ENCODE results near the gene NOC2L. TPM values are rescaled to one million over a fixed set of nuclear protein-coding genes. Genes with fewer than 3 reads are reported as not detected.

The NOC2L gene
- total RNA-seq, 1 experiment from 2014 or later, result 93.4 TPM

- CTCF ChIA-PET, result no interaction called here
- Mint-ChIP-seq H3K27ac (ENCODE audit: unreplicated experiment) (no peak overlapping the region), H3K36me3 (ENCODE audit: insufficient read depth, unreplicated experiment) (no peaks in the 10 kb centered on the region), H3K27me3 (ENCODE audit: insufficient read depth, unreplicated experiment) (peaks cover 13% of the 10 kb centered on the region), H3K9me3 (ENCODE audit: unreplicated experiment) (no peaks in the 10 kb centered on the region), H3K4me1 (ENCODE audit: low read depth, unreplicated experiment) (no peaks in the 10 kb centered on the region), H3K4me3 (ENCODE audit: unreplicated experiment) (no peak overlapping the region)
- intact Hi-C loops (cut with micrococcal nuclease; ENCODE audit: unreplicated experiment), result no loop called here
- Histone ChIP-seq H3K9me3 (no peaks in the 10 kb centered on the region), H3K4me3 (ENCODE audit: low read depth, low read length) (no peak overlapping the region), H3K36me3 (ENCODE audit: control insufficient read depth, insufficient read depth, low read length) (no peaks in the 10 kb centered on the region), H3K27me3 (replicated peaks; ENCODE audit: control insufficient read depth, insufficient read depth, low read length) (peaks cover 6% of the 10 kb centered on the region; the same call in 1 of the 2 replicates), H3K4me1 (no peaks in the 10 kb centered on the region)
- POLR2A ChIA-PET, result no interaction called here
- no peak for DNase-seq
- BruUV-seq (replicated peaks), result no TSS peak
- TF ChIP-seq CTCF (IDR thresholded peaks at IDR 0.05; ENCODE audit: insufficient read depth in 1 of 2, low read depth in 1 of 2, low read length in 1 of 2, severe bottlenecking in 1 of 2, unreplicated experiment in 1 of 2), result no peak
Observed at GRCh38 chr1:927748-928147, 31.3 kb downstream of the NOC2L start.

GRCh38 chr1:927234-927633 is 31.8 kb downstream of the NOC2L start:
- POLR2A ChIA-PET, result no interaction called here
- CTCF ChIA-PET, result no interaction called here
- no peaks in the 10 kb centered on the region for H3K9me3 ChIP-seq
- no peak overlapping the region for H3K4me3 Mint-ChIP-seq (ENCODE audit: unreplicated experiment)
- no peaks in the 10 kb centered on the region for H3K4me1 Mint-ChIP-seq (ENCODE audit: low read depth, unreplicated experiment)
- H3K27me3 Mint-ChIP-seq (ENCODE audit: insufficient read depth, unreplicated experiment), result peaks cover 13% of the 10 kb centered on the region
- no peak overlapping the region for H3K27ac Mint-ChIP-seq (ENCODE audit: unreplicated experiment)
- H3K4me1 ChIP-seq, result no peaks in the 10 kb centered on the region
- no peak overlapping the region for H3K4me3 ChIP-seq (ENCODE audit: low read depth, low read length)
- no TSS peak for BruUV-seq (replicated peaks)
- intact Hi-C loops (cut with micrococcal nuclease; ENCODE audit: unreplicated experiment), result no loop called here
- TF ChIP-seq CTCF (IDR thresholded peaks at IDR 0.05; ENCODE audit: insufficient read depth in 1 of 2, low read depth in 1 of 2, low read length in 1 of 2, severe bottlenecking in 1 of 2, unreplicated experiment in 1 of 2), result no peak
- DNase-seq, result no peak
- H3K9me3 Mint-ChIP-seq (ENCODE audit: unreplicated experiment), result no peaks in the 10 kb centered on the region
- H3K36me3 Mint-ChIP-seq (ENCODE audit: insufficient read depth, unreplicated experiment), result no peaks in the 10 kb centered on the region
- H3K36me3 ChIP-seq (ENCODE audit: control insufficient read depth, insufficient read depth, low read length), result no peaks in the 10 kb centered on the region
- peaks cover 6% of the 10 kb centered on the region; the same call in 1 of the 2 replicates for H3K27me3 ChIP-seq (replicated peaks; ENCODE audit: control insufficient read depth, insufficient read depth, low read length)

- intact Hi-C loops (cut with micrococcal nuclease; ENCODE audit: unreplicated experiment), result no loop called here
- H3K4me3 Mint-ChIP-seq (ENCODE audit: unreplicated experiment), result peak overlapping the region; percentile 24
- DNase-seq, result peak in 1 of 2 experiments; percentile 44
- Histone ChIP-seq H3K4me3 (ENCODE audit: low read depth, low read length) (peak overlapping the region; percentile 23), H3K9me3 (no peaks in the 10 kb centered on the region), H3K36me3 (ENCODE audit: control insufficient read depth, insufficient read depth, low read length) (no peaks in the 10 kb centered on the region), H3K27me3 (replicated peaks; ENCODE audit: control insufficient read depth, insufficient read depth, low read length) (peaks cover 6% of the 10 kb centered on the region; the same call in 1 of the 2 replicates), H3K4me1 (peaks cover 7% of the 10 kb centered on the region)
- no peak for TF ChIP-seq CTCF (IDR thresholded peaks at IDR 0.05; ENCODE audit: insufficient read depth in 1 of 2, low read depth in 1 of 2, low read length in 1 of 2, severe bottlenecking in 1 of 2, unreplicated experiment in 1 of 2)
- ChIA-PET CTCF (no interaction called here), POLR2A (no interaction called here)
- peaks cover 18% of the 10 kb centered on the region for H3K27me3 Mint-ChIP-seq (ENCODE audit: insufficient read depth, unreplicated experiment)
- no peaks in the 10 kb centered on the region for H3K4me1 Mint-ChIP-seq (ENCODE audit: low read depth, unreplicated experiment)
- no peaks in the 10 kb centered on the region for H3K36me3 Mint-ChIP-seq (ENCODE audit: insufficient read depth, unreplicated experiment)
- BruUV-seq (replicated peaks), result no TSS peak
- no peaks in the 10 kb centered on the region for H3K9me3 Mint-ChIP-seq (ENCODE audit: unreplicated experiment)
- H3K27ac Mint-ChIP-seq (ENCODE audit: unreplicated experiment), result no peak overlapping the region
Observed at GRCh38 chr1:925561-926421, 33.3 kb downstream of the NOC2L start.
